Superior temporal gyrus (tissue), 1 donor: ENCODE data around the gene TAF4B.

Source experiments
- DNase-seq: peaks from one replicate; pipeline ENCODE4 v3.0.0-alpha.2; 2016; ENCODE audit errors: extremely low spot score

Gene TAF4B

DNA sequence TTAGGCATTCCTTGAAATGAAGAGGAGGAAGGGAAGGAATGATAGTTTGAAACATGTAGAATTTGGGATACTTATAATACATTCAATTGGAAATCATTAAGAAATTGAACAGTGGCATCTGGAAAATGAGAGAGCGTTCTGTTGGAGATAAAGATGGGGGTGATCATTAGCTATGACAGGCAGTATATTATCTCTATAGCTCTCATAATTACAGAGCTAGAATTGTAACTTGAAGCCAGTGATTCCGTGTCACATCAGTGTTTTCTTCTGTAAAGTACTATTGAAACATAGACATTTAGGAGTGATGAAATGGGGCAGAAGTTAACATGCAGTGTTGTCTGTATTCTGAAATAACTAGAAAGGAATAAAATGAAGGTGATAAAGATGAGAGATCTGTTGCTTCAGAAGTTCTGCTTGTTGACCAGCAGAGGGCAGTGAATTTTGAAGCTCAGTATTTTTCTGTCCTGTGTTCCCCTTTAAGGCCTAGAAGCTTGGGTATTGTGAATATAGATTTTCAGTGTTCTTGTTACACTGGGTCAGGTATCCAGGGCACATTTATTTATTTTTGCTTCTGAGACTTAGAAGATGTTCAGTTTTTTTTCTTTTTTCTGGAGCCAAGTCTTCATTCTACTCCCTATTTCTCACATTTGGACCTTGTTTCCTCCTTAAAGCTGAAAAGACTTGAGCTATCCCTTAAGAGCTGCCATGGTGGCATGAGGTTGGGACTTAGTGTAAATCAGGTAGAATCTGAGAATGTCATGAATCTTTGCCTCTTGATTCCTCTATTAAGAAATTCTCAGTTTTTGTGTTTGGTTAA is 157.4 kb downstream of the TAF4B start:
- DNase-seq: peak; percentile 83

DNA sequence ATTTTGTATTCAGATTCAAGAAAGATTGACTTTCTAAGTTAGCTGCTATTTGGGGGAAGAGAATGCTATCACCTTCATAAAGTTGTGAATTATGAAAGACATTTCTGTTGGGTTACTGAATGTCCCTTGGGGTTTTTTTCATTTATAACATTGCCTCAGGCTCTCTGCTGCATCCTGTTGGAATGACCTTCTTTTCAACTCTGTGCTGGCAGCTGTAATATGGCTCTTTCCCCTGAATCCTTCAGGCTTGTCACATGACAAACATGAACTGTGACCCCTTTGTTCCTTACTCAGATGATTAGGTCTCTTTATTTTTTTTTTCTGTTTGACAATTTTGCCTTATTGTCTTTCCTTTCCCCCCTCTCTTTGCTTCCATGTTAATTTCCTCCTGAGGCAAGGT is 159.8 kb downstream of the TAF4B start:
- peak; percentile 59 for DNase-seq

DNA sequence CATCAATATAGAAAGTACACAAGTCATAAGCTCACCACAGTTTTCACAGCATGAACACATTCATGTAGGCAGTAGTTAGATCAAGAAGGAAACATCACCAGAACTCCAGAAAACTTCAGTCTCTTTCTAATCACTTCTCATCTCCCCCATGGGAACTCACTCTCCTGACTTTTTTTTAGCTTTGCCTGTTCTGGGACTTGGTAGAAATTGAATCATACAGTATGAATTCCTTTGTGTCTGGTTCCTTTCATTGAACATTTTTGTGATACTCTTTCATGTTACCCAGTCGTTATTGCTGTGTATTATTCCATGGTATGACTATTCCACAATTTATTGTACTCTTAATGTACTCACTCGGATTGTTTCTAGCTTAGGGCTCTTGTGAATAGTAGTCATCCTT is 160.2 kb downstream of the TAF4B start:
- DNase-seq: no peak

DNA sequence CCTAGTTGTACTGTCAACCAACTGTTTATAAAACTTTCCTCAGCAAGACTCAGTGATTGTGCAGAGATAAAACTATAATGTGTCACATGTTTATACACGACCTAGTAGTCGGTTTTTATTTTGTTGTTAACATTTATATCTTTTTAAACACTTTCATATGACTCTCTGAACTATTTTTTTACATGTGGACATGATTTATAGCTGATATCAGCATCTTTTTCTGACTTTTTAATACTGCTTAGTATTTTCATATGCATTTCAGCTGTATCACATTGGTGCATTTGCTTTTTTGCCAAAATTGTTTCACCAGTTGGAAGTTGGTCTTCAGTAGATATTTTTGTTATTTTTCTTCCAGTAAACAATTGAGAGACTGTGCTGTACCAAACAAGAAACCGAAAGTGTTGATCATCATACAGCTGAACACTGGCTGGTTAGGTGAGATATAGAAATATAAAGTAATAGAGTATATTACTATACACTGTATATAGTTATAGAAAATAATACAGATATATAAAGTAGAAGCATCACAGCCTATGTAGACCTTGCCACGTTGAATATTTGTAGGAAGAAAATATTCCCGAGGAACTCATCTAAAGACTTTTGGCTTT is 167.9 kb downstream of the TAF4B start:
- no peak for DNase-seq

DNA sequence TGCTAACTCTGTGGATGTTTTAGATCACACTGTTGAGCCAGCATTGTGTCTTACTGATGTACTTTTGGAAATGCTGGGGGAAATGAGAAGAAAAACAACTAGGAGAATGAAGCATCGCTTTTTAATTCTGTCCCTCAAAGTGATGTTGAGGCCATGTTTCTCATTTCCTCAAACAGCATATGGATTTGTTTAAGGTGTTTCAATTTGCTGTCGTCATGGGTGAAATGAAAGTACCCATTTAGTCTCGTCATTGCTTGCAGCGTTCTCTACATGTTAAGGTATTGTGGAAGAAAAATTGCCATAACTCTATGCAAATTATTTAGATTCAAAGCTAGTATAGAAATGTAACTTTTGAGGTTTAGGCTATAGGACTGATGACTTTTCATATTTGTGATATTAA is 170.8 kb downstream of the TAF4B start:
- no peak for DNase-seq

DNA sequence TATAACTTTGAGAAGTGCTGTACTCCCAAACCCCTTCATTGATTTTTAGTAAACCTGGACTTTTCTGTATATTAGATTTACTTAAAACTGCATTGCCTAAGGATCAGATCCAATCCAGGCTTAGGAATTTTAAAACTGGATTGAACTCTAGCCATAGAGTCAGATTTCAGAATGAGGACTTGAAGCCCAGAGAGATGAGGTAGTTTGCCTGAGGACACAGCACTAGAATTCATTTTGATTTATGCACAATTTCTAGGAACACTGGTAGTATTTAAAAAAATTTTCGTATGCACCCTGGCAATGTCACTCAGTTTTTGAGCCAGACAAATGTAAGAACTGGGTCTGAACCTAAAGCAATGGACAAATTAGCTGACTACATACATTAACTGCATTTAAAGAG is 177.2 kb downstream of the TAF4B start:
- DNase-seq: no peak

DNA sequence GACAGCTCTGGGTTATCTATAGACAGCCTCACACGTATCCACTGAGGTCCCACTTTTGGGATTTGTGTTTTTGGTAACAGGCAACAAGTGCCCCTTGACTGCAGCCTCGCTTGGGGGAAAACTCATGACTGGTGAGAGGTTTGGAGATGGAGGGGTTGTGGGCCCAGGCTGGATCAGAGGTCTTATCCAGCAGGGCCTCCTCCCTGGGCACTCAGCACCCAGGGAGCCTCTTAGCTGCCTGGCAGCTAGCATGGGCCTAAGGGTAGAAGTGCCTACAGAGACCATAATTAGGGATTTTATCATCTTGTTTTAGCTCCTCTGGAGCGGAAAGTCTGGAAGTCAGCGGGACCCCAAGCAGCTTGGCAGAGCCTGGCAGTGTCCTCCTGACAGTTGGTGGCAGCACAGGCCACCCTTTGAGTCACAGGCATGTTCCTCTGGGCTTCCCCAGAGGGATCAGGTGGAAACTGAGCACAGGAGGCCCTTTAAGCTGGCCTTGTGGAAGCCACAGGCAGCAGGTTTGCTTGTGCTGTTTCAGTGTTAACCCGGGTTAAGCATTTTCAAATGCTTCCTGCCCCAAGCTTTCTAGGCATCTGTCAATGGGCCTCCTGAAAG is 179.1 kb downstream of the TAF4B start:
- DNase-seq: peak; percentile 72

DNA sequence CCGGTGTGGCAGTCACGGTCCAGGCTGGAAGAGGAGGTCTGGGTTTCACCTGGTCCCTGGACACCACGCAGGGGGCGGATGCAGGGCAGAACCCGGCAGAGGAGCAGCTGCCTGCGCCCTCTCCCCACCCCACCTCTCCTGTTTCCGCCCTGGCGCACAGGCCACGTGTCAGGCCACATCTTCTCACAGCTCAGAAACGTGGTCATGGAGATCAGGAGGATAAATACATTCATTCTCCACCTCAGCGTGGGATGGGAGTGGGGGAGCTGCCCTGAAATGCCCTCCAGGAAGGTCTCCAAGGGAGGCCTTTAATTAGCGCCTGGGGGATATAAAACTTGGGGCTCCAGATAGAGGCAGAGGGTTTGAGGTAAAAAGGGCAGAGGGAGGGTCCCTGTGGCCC is 180.1 kb downstream of the TAF4B start:
- no peak for DNase-seq

DNA sequence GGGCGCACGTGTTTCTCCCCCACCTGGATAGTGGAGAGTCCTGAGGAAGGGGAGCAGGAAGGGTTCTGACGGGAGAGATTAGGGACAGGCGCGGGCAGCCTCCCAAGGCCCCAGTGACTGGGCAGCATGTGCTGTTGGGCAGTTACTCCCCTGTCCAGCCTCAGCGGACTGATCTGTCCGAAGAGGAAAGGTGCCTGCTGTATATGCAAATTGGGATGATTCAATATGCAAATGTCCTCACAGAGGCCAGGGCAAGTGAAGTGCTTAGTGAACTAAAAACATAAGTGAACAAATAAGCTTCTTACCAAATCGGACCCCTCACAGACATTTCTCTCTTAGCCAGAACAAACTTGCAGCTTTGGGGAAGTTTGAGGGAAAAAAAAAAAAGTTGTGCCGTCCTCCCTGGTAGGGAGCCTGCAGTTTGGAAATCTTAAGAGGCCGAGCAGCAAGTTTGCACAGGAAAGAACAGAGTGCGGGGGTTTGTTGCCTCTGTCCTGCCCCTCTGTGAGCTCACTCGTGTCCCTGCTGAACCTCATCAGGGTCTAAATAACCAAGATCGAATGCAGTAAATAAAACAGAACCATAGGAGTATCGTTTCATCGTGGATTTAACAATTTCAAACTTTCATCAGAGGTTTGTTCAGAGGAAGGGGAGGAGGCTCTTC is 180.7 kb downstream of the TAF4B start:
- no peak for DNase-seq

DNA sequence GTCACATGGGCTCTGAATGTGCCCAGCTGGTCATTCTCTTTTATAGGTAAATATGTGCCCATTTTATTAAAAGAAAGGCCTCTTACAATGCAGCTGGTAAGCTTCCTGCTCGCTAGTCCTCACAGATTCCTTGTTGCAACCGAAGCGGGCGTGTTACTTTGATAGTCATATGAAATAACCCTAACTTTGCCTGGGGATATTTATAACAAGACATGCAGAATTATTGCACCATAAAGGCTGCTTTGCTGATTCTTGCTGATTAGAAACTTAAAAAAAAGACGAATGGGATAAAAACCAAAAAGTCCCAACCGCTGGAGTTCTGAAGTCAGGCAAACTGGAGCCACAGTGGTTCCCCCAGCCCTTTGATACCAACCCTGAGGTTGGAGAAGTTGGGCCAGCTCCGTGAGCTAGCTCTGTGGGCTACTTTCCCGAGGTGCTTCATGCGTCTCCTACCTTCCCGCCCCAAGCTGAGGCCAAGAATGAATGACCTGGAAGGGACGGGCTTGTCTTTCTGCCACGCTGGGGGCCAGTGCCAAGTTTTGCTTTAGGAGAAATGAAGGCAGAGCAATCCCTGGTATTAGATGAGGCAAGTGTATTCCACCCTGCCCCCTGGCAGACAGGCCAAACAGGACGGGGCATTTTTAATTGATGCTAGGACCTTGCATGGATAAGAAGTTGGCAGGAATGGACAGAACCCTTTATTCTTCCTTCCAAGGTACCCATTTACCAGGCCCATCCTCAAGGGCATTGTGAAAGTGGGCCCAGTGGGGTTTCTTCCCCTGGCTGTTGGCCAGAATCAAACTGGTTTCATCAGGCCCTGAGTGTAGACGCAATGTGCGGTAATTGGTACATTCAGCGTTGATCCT is 181.7 kb downstream of the TAF4B start:
- no peak for DNase-seq

DNA sequence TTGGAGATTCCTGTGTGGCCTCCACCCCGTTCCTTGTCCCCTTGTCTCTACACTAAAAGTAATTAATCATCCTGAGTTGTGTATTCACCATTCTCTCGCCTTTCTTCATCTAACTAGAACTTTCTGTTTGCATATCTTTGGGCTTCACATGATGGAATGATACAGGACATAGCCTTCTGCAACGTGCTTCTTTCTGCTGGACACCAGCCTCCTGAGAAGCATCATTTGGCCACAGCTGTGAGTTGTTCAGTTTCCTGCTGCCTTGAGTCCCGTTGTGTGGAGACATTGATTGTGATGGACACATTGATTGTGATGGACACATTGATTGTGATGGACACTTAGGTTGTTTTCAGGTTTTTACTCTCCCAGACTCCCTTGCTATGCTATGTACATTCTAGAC is 182.8 kb downstream of the TAF4B start:
- DNase-seq: no peak

DNA sequence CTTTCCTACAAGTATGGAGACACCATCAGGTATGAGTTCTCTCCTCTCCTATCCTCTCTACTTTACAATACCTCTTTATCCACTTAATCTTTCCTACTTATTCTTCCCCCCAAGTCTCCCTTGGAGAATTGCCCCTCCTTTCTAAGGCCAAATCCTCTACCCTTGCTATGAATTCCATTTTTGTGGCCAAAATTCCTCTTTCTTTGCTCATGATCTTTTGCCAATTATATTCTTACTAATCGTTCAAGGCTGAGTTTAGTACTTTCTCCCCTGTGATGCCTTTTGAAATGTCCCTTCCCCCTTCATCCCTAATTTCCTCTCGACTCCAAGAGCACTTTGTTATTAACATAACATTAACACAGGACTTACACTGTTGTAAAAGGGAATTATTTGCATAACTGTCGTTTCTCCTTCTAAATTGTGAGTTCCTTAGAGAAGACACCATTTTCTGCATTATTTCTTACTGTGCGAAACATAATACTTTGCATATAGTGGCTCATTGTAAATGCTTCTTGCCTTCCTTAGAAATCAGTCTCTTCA is 188.7 kb downstream of the TAF4B start:
- DNase-seq: no peak

DNA sequence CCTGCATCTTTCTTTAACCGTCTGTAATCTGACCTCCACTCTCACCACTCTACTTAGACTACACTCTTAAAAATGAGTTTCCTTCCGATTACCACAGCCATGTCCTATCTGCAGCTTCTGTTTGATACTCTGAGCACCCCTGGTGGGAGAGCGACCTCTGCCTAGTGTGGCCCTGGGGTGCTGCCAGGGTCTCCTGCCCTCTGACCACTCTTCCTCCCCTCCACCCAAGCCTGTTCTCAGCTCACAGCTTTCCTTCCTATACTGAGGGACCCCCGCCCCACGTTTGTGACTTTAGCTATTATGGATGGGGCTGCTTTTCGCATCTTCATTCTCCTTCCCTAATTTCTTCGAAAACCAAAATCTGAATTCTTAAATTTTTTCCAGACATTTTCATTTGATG is 189.4 kb downstream of the TAF4B start:
- DNase-seq: no peak

DNA sequence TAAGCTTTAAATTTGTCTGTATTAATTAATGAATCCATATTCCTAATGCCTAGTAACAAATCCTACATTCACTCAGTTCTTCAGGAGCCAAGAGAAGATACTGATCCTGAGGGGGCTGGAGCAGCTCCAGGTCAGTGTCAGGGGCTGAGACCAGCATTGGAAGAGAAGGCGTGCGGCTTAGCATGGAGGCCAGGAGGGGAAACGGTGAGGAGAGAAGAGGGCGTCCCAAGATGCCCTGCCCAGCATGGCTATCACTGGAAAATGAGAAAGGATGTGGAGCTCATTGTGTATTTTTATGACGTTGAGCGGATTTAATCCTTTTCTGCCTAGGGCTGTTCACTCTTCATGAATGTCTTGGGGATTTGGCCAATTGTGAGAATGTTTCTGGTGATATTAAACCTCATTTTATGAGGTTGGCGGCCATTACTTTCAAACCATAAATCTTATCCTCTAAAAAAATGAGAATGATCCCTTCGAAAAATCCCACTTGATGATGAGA is 190.5 kb downstream of the TAF4B start:
- no peak for DNase-seq

DNA sequence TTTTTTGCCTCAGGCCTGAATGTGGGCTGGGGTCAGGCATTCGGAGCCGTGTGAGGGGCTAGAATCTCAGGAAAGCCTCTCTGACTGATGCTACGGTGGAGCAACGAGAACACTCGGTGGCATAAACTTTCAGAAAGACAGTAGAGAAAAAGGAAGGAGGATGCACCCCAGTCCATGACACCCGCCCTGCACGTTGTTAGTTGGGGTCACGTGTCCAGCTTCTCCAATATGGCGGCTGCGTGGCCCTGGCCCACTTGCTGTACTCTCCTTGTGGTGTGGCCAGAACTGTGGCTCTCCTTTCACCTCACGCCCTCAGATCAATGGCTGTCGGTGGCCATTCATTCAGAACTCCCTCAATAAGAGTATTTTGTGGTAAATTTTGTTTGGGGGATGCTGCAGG is 190.9 kb downstream of the TAF4B start:
- DNase-seq: no peak

DNA sequence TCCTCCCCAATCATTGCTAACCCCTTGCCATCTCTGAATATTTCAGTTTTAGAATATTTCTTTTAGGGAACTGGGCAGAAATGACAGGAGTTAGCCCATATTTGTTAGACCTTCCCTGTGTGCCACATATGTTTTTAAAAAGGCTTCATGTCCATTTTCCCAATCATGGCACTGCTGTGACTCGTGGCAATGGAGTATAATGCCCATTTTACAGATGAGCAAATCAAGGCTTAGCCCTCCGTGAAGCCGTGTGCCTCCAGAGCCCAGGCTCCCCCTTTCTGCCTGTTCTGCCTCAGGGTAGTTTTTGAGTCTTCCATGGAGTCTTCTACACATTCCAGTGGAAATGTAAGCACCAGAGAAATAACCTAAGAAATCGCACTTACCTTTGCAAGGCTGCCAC is 192.0 kb downstream of the TAF4B start:
- no peak for DNase-seq

DNA sequence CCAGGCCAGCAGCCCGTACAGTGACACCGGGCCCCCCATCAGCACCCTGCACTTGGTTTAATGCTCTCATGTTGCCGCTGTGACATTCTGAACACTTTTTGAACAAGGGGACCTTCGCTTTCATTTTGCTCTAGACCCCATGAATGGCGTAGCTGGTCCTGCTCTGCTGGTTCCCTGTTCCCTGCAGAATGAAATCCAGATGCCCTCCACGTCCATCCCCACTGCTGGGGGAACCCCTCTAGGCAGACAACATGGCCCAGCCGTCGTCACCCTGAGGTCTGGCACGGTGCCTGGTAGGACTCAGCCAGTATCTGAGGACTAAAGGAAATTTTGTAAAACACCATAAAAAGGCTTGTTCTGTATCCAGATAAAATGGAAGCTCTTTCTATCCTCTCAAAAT is 193.5 kb downstream of the TAF4B start:
- DNase-seq: no peak

DNA sequence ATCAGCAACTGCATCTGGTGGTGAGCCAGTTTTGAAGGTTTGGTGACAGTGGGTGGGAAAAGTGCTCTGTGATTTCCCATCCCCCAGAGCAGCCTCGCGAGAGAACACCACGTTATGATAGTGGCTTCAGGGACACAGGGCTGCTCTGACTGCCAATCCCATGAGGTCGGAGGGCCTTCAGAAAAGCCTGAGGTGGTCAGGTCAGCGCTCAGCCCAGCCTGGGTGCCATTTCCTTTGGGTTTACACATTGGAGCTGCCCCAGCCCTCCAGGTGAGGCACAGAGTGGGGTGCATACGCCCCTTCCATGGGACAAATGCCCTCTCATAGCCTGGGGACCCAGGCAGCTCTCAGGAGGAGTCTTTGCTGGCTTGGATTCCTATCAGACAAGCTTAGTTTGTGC is 195.3 kb downstream of the TAF4B start:
- DNase-seq: no peak

DNA sequence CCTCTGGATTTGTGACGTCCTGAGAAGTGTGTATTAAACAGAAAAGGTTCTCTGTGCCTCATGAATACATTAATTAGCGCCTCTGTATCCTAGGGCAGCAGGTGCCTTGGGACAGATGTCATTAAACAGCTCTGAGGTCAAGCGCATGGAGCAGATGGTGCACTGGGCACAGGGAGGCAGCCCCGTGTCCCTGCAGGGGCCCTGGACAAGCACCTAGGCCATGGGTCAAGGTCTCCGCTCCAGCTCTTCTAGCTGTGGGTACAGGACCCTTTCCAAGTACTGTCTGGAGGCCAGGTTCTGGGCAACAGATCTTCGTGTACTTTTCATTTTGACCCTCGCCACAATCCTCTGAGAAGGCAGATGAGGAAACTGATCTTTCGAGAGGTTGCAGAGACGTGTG is 195.7 kb downstream of the TAF4B start:
- no peak for DNase-seq

DNA sequence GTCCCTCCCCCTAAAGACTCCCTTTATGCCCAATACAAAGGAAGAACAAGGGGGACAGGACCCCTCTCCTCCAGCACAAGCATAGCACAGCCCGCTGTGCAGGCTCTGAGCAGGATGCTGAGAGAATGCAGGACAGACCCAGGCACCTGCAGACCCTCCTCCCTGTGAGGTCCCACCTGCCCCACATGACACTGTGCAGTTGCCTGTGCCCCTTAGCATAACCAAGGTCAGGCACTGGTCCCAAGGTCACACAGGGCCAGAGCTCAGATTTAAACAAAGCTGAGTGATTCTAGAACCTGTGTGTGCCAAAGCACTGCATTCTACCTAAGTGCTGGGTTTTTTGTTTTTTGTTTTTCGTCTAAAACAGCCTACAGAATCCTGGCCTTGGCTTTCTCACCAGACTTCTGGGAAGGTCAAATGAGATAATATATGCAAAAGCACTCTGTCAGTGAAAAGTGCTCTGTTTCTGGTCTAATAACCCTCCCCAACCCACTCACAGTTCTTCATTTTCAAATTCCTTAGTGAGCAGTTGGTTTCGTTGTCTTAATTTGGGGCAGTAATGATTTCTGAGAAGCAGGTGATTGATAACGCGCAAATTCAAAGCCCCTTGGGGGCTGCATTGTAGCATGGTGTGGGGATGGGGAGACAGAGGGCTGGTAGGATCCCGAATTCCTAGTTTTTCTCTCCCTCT is 196.4 kb downstream of the TAF4B start:
- no peak for DNase-seq
